Fibroblast of skin of scalp (primary cell): ENCODE measurements around the gene HDAC4.

Experiments used
- DNase-seq: peaks from one replicate; pipeline ENCODE4 v3.0.0-alpha.2; 2013

Gene HDAC4

GRCh38 chr2:239397931-239398471 lies 2.8 kb downstream of the HDAC4 start:
- peak; percentile 76 for DNase-seq

- no peak for DNase-seq
Measured at GRCh38 chr2:239396881-239397681, 3.7 kb downstream of the HDAC4 start.

- DNase-seq = no peak
Measured at GRCh38 chr2:239395524-239395923, 5.3 kb downstream of the HDAC4 start.

- DNase-seq = no peak
Measured at GRCh38 chr2:239394978-239395377, 5.8 kb downstream of the HDAC4 start.

- no peak for DNase-seq
Measured at GRCh38 chr2:239394346-239394945, 6.4 kb downstream of the HDAC4 start.

- DNase-seq = peak; percentile 61
Measured at GRCh38 chr2:239393941-239394340, 6.9 kb downstream of the HDAC4 start.

- no peak for DNase-seq
Measured at GRCh38 chr2:239393388-239393940, 7.4 kb downstream of the HDAC4 start.

- no peak for DNase-seq
Measured at GRCh38 chr2:239392688-239393387, 8.0 kb downstream of the HDAC4 start.

- no peak for DNase-seq
Measured at GRCh38 chr2:239392072-239392357, 8.8 kb downstream of the HDAC4 start.

GRCh38 chr2:239391286-239392071 lies 9.3 kb downstream of the HDAC4 start:
- no peak for DNase-seq

GRCh38 chr2:239390546-239391285 lies 10.1 kb downstream of the HDAC4 start:
- no peak for DNase-seq

- no peak for DNase-seq
Measured at GRCh38 chr2:239389414-239390329, 11.1 kb downstream of the HDAC4 start.

GRCh38 chr2:239388236-239389151 lies 12.3 kb downstream of the HDAC4 start:
- no peak for DNase-seq

- no peak for DNase-seq
Measured at GRCh38 chr2:239387811-239388210, 13.0 kb downstream of the HDAC4 start.

GRCh38 chr2:239386872-239387445 lies 13.9 kb downstream of the HDAC4 start:
- no peak for DNase-seq

- DNase-seq = no peak
Measured at GRCh38 chr2:239386001-239386670, 14.7 kb downstream of the HDAC4 start.

- DNase-seq = no peak
Measured at GRCh38 chr2:239385096-239386000, 15.5 kb downstream of the HDAC4 start.
